GM12878 (cell line): Measurements from ENCODE around the gene EPHA2. TPM values are rescaled to one million over a fixed set of nuclear protein-coding genes. Genes with fewer than 3 reads are reported as not detected.

Source experiments
- ATAC-seq: fragments of 200-7000 bp; cut with Tn5 transposase; 3 replicates; pipeline ENCODE4 v1.9.1; 2020; ENCODE audit warnings: mild to moderate bottlenecking, moderate library complexity
- BruUV-seq: library from RNA; stranded (reverse); fragments of 400-500 nt; replicated peaks from 2 replicates; lab custom pipeline; 2021; lab: Mats Ljungman, UMichigan
- CTCF ChIA-PET: fragments of 300-600 bp; sonication (Branson Sonifier 250); formaldehyde crosslinking; extraction: SDS; loops from one replicate; lab custom pipeline; 2021; ENCODE audit warnings: inconsistent platforms; lab: Yijun Ruan, JAX
- POLR2A ChIA-PET: fragments of 350-600 bp; formaldehyde crosslinking; extraction: SDS; loops from one replicate; lab custom pipeline; 2021; ENCODE audit warnings: inconsistent platforms; lab: Charles Lee
- RAD21 ChIA-PET: fragments of 300-600 bp; sonication (Branson Sonifier 250); formaldehyde crosslinking; loops from one replicate; lab custom pipeline; 2023; ENCODE audit warnings: antibody characterized with exemption; ENCODE audit not compliant: unreplicated experiment; lab: Charles Lee
- SMC1A ChIA-PET: fragments of 300-600 bp; sonication (Branson Sonifier 250); formaldehyde crosslinking; loops from one replicate; lab custom pipeline; 2023; ENCODE audit not compliant: unreplicated experiment, uncharacterized antibody; lab: Charles Lee
- DNase-seq: peaks from one replicate; pipeline ENCODE4 v3.0.0-alpha.2; 2011; ENCODE audit warnings: low read depth, low spot score
- FAIRE-seq: peaks from 3 replicates; lab custom pipeline; 2011; peaks lifted over from hg19 to GRCh38; lab: Jason Lieb, UNC
- H2AFZ ChIP-seq: 2 replicates; pipeline ENCODE4 v1.6.0; 2011; ENCODE audit warnings: low read depth, low read length, control low read depth; ENCODE audit not compliant: control insufficient read depth
- H3K27ac ChIP-seq: 2 replicates; pipeline ENCODE4 v1.5.1; 2011; ENCODE audit warnings: control low read depth; ENCODE audit not compliant: control insufficient read depth, insufficient read depth
- H3K27me3 ChIP-seq, 2 experiments: replicated peaks in 1 of 2; 2 replicates each; pipeline versions ENCODE4 v1.6.0 to v1.6.1; 2011; ENCODE audit warnings: low read length in 1 of 2; ENCODE audit not compliant: control insufficient read depth in 2 of 2, insufficient read depth in 2 of 2
- H3K36me3 ChIP-seq, 2 experiments: 2 replicates each; pipeline ENCODE4 v1.5.1; 2011; ENCODE audit warnings: low read length in 1 of 2; ENCODE audit not compliant: control insufficient read depth in 2 of 2, insufficient read depth in 2 of 2
- H3K4me1 ChIP-seq: 2 replicates; pipeline ENCODE4 v1.6.1; 2011; ENCODE audit warnings: mild to moderate bottlenecking, low read length, moderate library complexity, mixed read lengths; ENCODE audit not compliant: control insufficient read depth, insufficient read depth
- H3K4me2 ChIP-seq: 2 replicates; pipeline ENCODE4 v1.6.0; 2011; ENCODE audit warnings: control low read depth; ENCODE audit not compliant: control insufficient read depth, insufficient read depth
- H3K4me3 ChIP-seq: fragments of 200-600 bp; sonication (generic); 2 replicates; pipeline ENCODE4 v1.5.1; 2016
- H3K79me2 ChIP-seq: 2 replicates; pipeline ENCODE4 v1.6.0; 2011; ENCODE audit warnings: low read length; ENCODE audit not compliant: control insufficient read depth, insufficient read depth
- H3K9ac ChIP-seq: 2 replicates; pipeline ENCODE4 v1.8.0; 2011; ENCODE audit warnings: low read length, control low read depth, mixed read lengths; ENCODE audit not compliant: control insufficient read depth, insufficient read depth
- H3K9me3 ChIP-seq: replicated peaks from 3 replicates; pipeline ENCODE4 v1.5.1; 2011; ENCODE audit warnings: mild to moderate bottlenecking, low read length; ENCODE audit not compliant: control insufficient read depth, insufficient read depth
- H4K20me1 ChIP-seq: 2 replicates; pipeline ENCODE4 v1.6.0; 2011; ENCODE audit not compliant: control insufficient read depth, insufficient read depth
- ATF2 ChIP-seq: IDR thresholded peaks from 2 replicates; pipeline ENCODE4 v1.6.1; 2012; ENCODE audit warnings: low read length, inconsistent platforms
- BHLHE40 ChIP-seq, 2 experiments: fragments of 450-650 bp in 1 of 2; IDR thresholded peaks; 2 replicates each; pipeline ENCODE4 v1.6.1; 2011 to 2017; ENCODE audit warnings: low read depth in 2 of 2, borderline replicate concordance in 1 of 2, improper control_type of control experiment in 1 of 2, low read length in 1 of 2, mild to moderate bottlenecking in 1 of 2
- FOS ChIP-seq: IDR thresholded peaks from 3 replicates; pipeline ENCODE4 v1.6.1; 2011; ENCODE audit warnings: borderline replicate concordance; ENCODE audit not compliant: insufficient read length; ENCODE audit errors: extremely low read depth
- MEF2B ChIP-seq: fragments of 450-650 bp; IDR thresholded peaks from 2 replicates; pipeline ENCODE4 v1.6.1; 2018; ENCODE audit warnings: mild to moderate bottlenecking, moderate library complexity; ENCODE audit not compliant: partially characterized antibody, poor library complexity, severe bottlenecking
- REST ChIP-seq: IDR thresholded peaks from 2 replicates; pipeline ENCODE4 v1.6.1; 2012; ENCODE audit warnings: mild to moderate bottlenecking, low read depth, low read length
- SRF ChIP-seq, 2 experiments: IDR thresholded peaks; 2 replicates each; pipeline ENCODE4 v1.6.1; 2011; ENCODE audit warnings: low read depth in 2 of 2, low read length in 2 of 2, mild to moderate bottlenecking in 1 of 2, moderate library complexity in 1 of 2
- WGBS: methylation state at CpG from one replicate; pipeline ENCODE4 v1.1.6; 2016; ENCODE audit warnings: low lambda C conversion rate; ENCODE audit not compliant: insufficient replicate concordance, insufficient coverage; ENCODE audit errors: missing lambda C conversion rate; 5-methylcytosine and 5-hydroxymethylcytosine counted together
- in situ Hi-C: fragments of 300-500 bp; cut with MboI; formaldehyde crosslinking; loops from 9 replicates; pipeline ENCODE4 v1.14.3; 2018; ENCODE audit warnings: mixed read lengths
- intact Hi-C: fragments of 100-400 bp; cut with micrococcal nuclease; formaldehyde crosslinking; loops from one replicate; pipeline ENCODE4 v1.14.2; 2022; ENCODE audit not compliant: unreplicated experiment
- polyA plus RNA-seq, 11 experiments: library from polyadenylated mRNA; depleted of rRNA in 4 of 11; unstranded in 6 of 11; stranded (reverse) in 5 of 11; fragments of >200 nt; fragmentation: Nextera tagmentation in 4 of 11; fragmentation: Illumina TruSeq in 1 of 11; extraction: Ambion mirVana in 4 of 11; extraction: Trizol in 1 of 11; gene quantifications; 1 replicate in 1 of 11; 2 replicates in 10 of 11; pipeline versions ENCODE4 v1.2.1 to v1.2.3, GENCODE V29; 2011 to 2016; ENCODE audit warnings: inconsistent platforms in 2 of 11, missing spikeins in 2 of 11, low read depth in 1 of 11
- total RNA-seq, 4 experiments: library from RNA; depleted of rRNA in 3 of 4; stranded (reverse); fragments of >200 nt in 3 of 4; fragmentation: Illumina TruSeq in 1 of 4; extraction: Trizol in 1 of 4; gene quantifications; 2 replicates each; pipeline versions ENCODE4 v1.2.1 to v1.2.3, GENCODE V29; 2013 to 2021
- TF ChIP-seq, protein P1 (sequence below): IDR thresholded peaks from 2 replicates; pipeline ENCODE4 v1.6.1; 2011; ENCODE audit warnings: mild to moderate bottlenecking, low read depth, low read length, moderate library complexity; ENCODE audit not compliant: insufficient replicate concordance
- TF ChIP-seq, protein P2 (sequence below): IDR thresholded peaks from 2 replicates; pipeline ENCODE4 v1.6.1; 2012; ENCODE audit warnings: low read depth, low read length, improper control_type of control experiment

EPHA2 gene
- total and polyA plus RNA-seq, 10 of the 15 experiments (the other 5 are each of a cell fraction or from before 2014, with no cell fraction given), result 0.04 to 0.51 (median 0.23) TPM; not detected in 2

GRCh38 chr1:16091296-16091695 is 64.6 kb downstream of the EPHA2 start:
- H4K20me1 ChIP-seq, result no peaks in the 10 kb centered on the region
- no peaks in the 10 kb centered on the region for H3K4me1 ChIP-seq
- no peak for ATAC-seq
- in situ Hi-C loops (no loop called here), intact Hi-C loops (no loop called here)
- no peaks in the 10 kb centered on the region for H3K9me3 ChIP-seq
- no peak overlapping the region for H2AFZ ChIP-seq
- H3K36me3 ChIP-seq, result no peaks in the 10 kb centered on the region
- no peaks in the 10 kb centered on the region; a peak in 2 of 4 replicates for H3K27me3 ChIP-seq
- no peak overlapping the region for H3K4me2 ChIP-seq
- no peak for FAIRE-seq
- H3K79me2 ChIP-seq, result no peaks in the 10 kb centered on the region
- SMC1A ChIA-PET, result no interaction called here
- CTCF ChIA-PET, result no interaction called here
- POLR2A ChIA-PET, result no interaction called here
- TF ChIP-seq, protein P1, sequence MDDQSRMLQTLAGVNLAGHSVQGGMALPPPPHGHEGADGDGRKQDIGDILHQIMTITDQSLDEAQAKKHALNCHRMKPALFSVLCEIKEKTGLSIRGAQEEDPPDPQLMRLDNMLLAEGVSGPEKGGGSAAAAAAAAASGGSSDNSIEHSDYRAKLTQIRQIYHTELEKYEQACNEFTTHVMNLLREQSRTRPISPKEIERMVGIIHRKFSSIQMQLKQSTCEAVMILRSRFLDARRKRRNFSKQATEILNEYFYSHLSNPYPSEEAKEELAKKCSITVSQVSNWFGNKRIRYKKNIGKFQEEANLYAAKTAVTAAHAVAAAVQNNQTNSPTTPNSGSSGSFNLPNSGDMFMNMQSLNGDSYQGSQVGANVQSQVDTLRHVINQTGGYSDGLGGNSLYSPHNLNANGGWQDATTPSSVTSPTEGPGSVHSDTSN, result no peak
- TF ChIP-seq SRF (IDR thresholded peaks at IDR 0.05; ENCODE audit: low read depth in 2 of 2, low read length in 2 of 2) (no peak), REST (no peak), FOS (no peak), MEF2B (no peak), BHLHE40 (IDR thresholded peaks at IDR 0.05; ENCODE audit: borderline replicate concordance in 1 of 2, low read depth in 2 of 2, low read length in 1 of 2) (no peak), ATF2 (no peak)
- TF ChIP-seq, protein P2, sequence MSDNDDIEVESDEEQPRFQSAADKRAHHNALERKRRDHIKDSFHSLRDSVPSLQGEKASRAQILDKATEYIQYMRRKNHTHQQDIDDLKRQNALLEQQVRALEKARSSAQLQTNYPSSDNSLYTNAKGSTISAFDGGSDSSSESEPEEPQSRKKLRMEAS, result no peak
- TF ChIP-seq, all 136 proteins: peak for 0
- DNase-seq, result no peak
- Histone ChIP-seq H3K9ac (no peak overlapping the region), H3K4me3 (no peak overlapping the region), H3K27ac (no peak overlapping the region)
- 21% methylated on average over 8 of the region's 8 CpGs for WGBS
- BruUV-seq, result no TSS peak
- RAD21 ChIA-PET, result no interaction called here
